C4-2B (cell line): ENCODE measurements around the gene PLPP4.

Experiments
- ZFX ChIP-seq: fragments of 450-650 bp; IDR thresholded peaks from 2 replicates; pipeline ENCODE4 v1.6.1; 2017
- TF ChIP-seq, protein P1 (sequence below): fragments of 450-650 bp; conservative IDR thresholded peaks from 2 replicates; pipeline ENCODE4 v1.5.1; 2017; ENCODE audit warnings: mild to moderate bottlenecking

DNA sequence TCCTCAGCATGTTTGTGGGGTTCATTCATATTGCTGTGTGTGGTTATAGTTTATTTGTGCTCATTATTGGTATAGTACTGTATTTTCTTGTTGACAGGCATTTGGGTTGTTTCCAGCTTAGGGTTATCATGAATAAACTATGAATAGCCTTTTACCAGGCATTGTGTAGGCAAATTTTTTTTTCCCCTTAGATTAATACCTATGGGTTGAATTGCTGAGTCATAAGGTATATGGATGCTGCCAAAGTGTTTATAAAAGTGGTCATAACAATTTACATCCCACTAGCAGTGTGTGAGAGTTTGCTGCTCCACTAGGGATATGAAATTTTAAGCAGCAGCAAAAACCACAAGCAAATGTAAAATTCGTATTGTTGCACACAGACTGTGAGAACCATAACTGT, 175.0 kb downstream of the PLPP4 start:
- TF ChIP-seq, protein P1, sequence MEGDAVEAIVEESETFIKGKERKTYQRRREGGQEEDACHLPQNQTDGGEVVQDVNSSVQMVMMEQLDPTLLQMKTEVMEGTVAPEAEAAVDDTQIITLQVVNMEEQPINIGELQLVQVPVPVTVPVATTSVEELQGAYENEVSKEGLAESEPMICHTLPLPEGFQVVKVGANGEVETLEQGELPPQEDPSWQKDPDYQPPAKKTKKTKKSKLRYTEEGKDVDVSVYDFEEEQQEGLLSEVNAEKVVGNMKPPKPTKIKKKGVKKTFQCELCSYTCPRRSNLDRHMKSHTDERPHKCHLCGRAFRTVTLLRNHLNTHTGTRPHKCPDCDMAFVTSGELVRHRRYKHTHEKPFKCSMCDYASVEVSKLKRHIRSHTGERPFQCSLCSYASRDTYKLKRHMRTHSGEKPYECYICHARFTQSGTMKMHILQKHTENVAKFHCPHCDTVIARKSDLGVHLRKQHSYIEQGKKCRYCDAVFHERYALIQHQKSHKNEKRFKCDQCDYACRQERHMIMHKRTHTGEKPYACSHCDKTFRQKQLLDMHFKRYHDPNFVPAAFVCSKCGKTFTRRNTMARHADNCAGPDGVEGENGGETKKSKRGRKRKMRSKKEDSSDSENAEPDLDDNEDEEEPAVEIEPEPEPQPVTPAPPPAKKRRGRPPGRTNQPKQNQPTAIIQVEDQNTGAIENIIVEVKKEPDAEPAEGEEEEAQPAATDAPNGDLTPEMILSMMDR: no peak
- TF ChIP-seq ZFX: no peak
